ENCODE results near the gene HSPA2. TPM values are rescaled to one million over a fixed set of nuclear protein-coding genes. Genes with fewer than 3 reads are reported as not detected.

Gene HSPA2
- total RNA-seq, 4 donors from 2014 or later, result 138 to 388 (median 225) TPM

DNA sequence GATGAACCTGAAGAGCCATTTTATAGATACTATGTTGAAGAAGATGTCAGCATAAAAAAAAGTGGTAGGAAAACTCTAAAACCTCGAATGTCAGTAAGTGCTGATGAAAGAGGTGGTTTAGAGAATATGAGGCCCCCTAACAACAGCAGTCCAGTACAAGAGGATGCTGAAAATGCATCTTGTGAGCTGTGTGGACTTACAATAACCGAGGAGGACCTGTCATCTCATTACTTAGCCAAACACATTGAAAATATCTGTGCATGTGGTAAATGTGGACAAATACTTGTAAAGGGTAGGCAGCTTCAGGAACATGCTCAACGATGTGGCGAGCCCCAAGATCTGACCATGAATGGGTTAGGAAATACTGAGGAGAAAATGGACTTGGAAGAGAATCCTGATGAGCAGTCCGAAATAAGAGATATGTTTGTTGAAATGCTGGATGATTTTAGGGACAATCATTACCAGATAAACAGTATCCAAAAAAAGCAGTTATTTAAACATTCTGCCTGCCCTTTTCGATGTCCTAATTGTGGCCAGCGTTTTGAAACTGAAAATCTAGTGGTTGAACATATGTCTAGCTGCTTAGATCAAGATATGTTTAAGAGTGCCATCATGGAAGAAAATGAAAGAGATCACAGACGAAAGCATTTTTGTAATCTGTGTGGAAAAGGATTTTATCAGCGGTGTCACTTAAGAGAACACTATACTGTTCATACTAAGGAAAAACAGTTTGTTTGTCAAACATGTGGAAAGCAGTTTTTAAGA lies 17.8 kb upstream of the HSPA2 start:
- no peak for ATAC-seq
- H3K36me3 ChIP-seq, result peaks cover 0 to 27% of the 10 kb centered on the region in 2 donors
- H3K4me1 ChIP-seq, result peaks cover 0 to 16% (median 0%) of the 10 kb centered on the region in 3 donors
- H3K4me3 ChIP-seq, result no peak overlapping the region
- 76 to 83% methylated on average over 7 to 9 of the region's 9 CpGs for WGBS, 2 donors (ENCODE audit: low coverage in 1 of 2)
- H3K27me3 ChIP-seq, result no peaks in the 10 kb centered on the region
- no peak for TF ChIP-seq POLR2A (IDR thresholded peaks at IDR 0.05)
- TF ChIP-seq EP300 (IDR thresholded peaks at IDR 0.05), result no peak
- no peak for TF ChIP-seq POLR2AphosphoS5 (IDR thresholded peaks at IDR 0.05)
- TF ChIP-seq CTCF (IDR thresholded peaks at IDR 0.05), result no peak
- H3K27ac ChIP-seq, result no peak overlapping the region
- no peaks in the 10 kb centered on the region for H3K9me3 ChIP-seq

DNA sequence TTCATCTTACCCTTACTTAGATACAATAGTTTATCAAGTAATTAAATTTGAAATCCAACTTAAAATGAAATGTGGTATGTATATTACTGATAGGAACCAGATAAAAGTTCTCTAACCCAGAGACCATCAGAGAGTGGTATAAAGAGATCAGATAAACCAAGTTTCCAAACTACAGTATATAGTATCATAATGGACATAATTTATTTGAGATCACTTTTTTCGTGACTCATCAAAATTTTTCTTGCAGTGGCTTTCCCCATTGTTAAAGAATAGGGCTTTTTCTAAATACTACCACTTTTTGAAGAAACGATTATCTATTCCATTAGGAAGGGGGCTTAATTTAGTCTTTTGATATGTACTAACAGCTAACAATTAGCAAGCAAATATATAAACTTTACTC lies 15.2 kb upstream of the HSPA2 start:
- H3K4me1 ChIP-seq, result peaks cover 0 to 7% (median 0%) of the 10 kb centered on the region in 3 donors
- H3K4me3 ChIP-seq, result no peak overlapping the region
- peaks cover 0 to 27% of the 10 kb centered on the region in 2 donors for H3K36me3 ChIP-seq
- no peak overlapping the region for H3K27ac ChIP-seq
- WGBS, 2 donors (ENCODE audit: low coverage in 1 of 2), result 87 to 100% methylated on average over 2 of the region's 2 CpGs
- TF ChIP-seq CTCF (IDR thresholded peaks at IDR 0.05) (no peak), POLR2A (IDR thresholded peaks at IDR 0.05) (no peak), POLR2AphosphoS5 (IDR thresholded peaks at IDR 0.05) (no peak), EP300 (IDR thresholded peaks at IDR 0.05) (no peak)
- no peak for ATAC-seq
- H3K27me3 ChIP-seq, result no peaks in the 10 kb centered on the region
- H3K9me3 ChIP-seq, result no peaks in the 10 kb centered on the region

DNA sequence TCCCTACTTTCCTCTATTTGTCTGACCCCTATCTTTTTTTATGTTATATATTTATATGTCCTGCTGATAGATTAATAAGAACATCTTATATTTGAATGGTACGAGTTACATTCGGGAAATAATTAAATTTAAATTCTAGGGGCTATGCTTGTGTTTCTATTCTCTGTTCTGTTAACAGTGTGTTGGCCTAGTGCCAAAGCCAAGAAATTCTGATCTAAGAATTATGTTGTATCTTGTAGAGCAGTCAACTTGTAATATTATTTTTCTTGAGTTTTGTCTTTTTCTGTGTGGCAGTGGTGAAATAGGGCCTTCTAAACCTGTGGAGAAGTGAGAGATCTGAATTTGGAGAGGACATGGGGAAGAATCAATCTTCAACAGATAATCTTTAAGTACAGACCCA lies 9.0 kb upstream of the HSPA2 start:
- H3K4me1 ChIP-seq, result no peaks in the 10 kb centered on the region
- TF ChIP-seq POLR2A (IDR thresholded peaks at IDR 0.05) (no peak), CTCF (IDR thresholded peaks at IDR 0.05) (no peak)
- H3K27ac ChIP-seq, result no peak overlapping the region
- H3K4me3 ChIP-seq, result no peak overlapping the region
- ATAC-seq, result no peak
- WGBS, 2 donors (ENCODE audit: low coverage in 1 of 2), result 43 to 66% methylated on average over 2 of the region's 2 CpGs
- H3K9me3 ChIP-seq, result no peaks in the 10 kb centered on the region
- H3K36me3 ChIP-seq, result peaks cover 0 to 3% of the 10 kb centered on the region in 2 donors
- H3K27me3 ChIP-seq, result no peaks in the 10 kb centered on the region

DNA sequence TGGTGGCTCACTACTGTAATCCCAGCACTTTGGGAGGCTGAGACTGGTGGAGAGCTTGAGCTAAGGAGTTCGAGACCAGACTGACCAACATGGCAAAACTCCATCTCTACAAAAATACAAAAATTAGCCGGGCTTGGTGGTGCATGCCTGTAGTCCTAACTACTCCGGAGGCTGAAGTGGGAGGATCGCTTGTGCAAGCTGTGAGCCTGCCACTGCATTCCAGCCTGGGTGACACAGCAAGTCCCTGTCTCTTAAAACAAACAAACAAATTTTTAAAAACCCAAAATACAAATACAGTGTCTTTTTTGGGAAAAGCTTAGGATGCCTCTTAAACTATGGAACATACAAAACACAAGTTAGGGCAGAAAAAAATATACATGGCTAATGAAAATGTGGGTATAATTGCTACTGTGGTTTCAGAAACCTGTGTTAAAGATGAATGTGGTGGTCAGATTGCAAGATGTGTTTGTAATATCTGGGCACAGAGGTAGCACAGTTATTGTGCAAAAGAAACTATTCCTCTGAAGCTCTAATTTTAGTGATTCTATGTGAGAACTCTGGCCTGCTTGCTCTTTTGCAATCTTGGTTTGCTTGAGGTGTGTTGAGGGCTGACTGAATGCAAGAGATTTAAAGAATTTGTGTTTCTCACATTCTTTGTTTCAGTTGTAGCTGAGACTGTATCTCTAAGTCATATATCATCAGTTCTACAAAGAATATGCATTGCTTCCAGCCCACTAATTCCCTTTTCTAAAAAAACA lies 3.9 kb upstream of the HSPA2 start:
- WGBS, 2 donors (ENCODE audit: low coverage in 1 of 2), result 83 to 92% methylated on average over 1 to 2 of the region's 4 CpGs
- peaks cover 0 to 20% (median 0%) of the 10 kb centered on the region in 3 donors for H3K4me1 ChIP-seq
- peaks cover 0 to 5% (median 0%) of the 10 kb centered on the region in 3 donors for H3K9me3 ChIP-seq
- no peak overlapping the region for H3K27ac ChIP-seq
- no peak overlapping the region for H3K4me3 ChIP-seq
- no peaks in the 10 kb centered on the region for H3K36me3 ChIP-seq
- TF ChIP-seq EP300 (IDR thresholded peaks at IDR 0.05) (no peak), POLR2AphosphoS5 (IDR thresholded peaks at IDR 0.05) (no peak), POLR2A (IDR thresholded peaks at IDR 0.05) (no peak), CTCF (IDR thresholded peaks at IDR 0.05) (no peak)
- peaks cover 5% of the 10 kb centered on the region for H3K27me3 ChIP-seq
- no peak for ATAC-seq

Measured in gastroesophageal sphincter (tissue), 4 donors.